Liver (tissue), 9 donors: ENCODE data around the gene NUS1. TPM values are rescaled to one million over a fixed set of nuclear protein-coding genes. Genes with fewer than 3 reads are reported as not detected.
"Not testable (repeated sequence)": the region's sequence is repeated elsewhere in the genome, so short reads cannot be mapped to it uniquely, and the experiment has no call there.

ENCODE experiments used
- DNase-seq: peaks from one replicate; pipeline ENCODE4 v3.0.0-alpha.2; 2017; ENCODE audit warnings: low spot score
- H3K27ac ChIP-seq, 2 donors: one replicate each; pipeline ENCODE4 v1.7.0; 2013; ENCODE audit warnings: inconsistent platforms in 2 of 2, low read length in 2 of 2, control low read depth in 1 of 2, low read depth in 1 of 2, mild to moderate bottlenecking in 1 of 2
- H3K27me3 ChIP-seq, 4 donors: one replicate each; pipeline versions ENCODE4 v1.6.1 to v1.7.0; 2013; ENCODE audit warnings: low read length in 3 of 4, inconsistent platforms in 1 of 4, mild to moderate bottlenecking in 1 of 4, moderate library complexity in 1 of 4; ENCODE audit not compliant: control insufficient read depth in 4 of 4, insufficient read depth in 4 of 4
- H3K36me3 ChIP-seq, 4 donors: one replicate each; pipeline versions ENCODE4 v1.6.1 to v1.7.0; 2013; ENCODE audit warnings: low read length in 3 of 4, mild to moderate bottlenecking in 3 of 4, low read depth in 1 of 4, moderate library complexity in 1 of 4; ENCODE audit not compliant: control insufficient read depth in 4 of 4, insufficient read depth in 3 of 4
- H3K4me1 ChIP-seq, 4 donors: one replicate each; pipeline versions ENCODE4 v1.6.1 to v1.7.0; 2013; ENCODE audit warnings: low read length in 3 of 4, mild to moderate bottlenecking in 3 of 4, moderate library complexity in 1 of 4; ENCODE audit not compliant: control insufficient read depth in 4 of 4, insufficient read depth in 4 of 4
- H3K4me3 ChIP-seq, 3 donors: one replicate each; pipeline versions ENCODE4 v1.6.1 to v1.7.0; 2013; ENCODE audit warnings: low read length in 3 of 3, control low read depth in 1 of 3, low read depth in 1 of 3, mild to moderate bottlenecking in 1 of 3
- H3K9ac ChIP-seq, 2 donors: one replicate each; pipeline ENCODE4 v1.7.0; 2013; ENCODE audit warnings: low read length in 2 of 2, mild to moderate bottlenecking in 2 of 2, moderate library complexity in 2 of 2, control low read depth in 1 of 2, low read depth in 1 of 2
- H3K9me3 ChIP-seq, 4 donors: one replicate each; pipeline versions ENCODE4 v1.6.1 to v1.7.0; 2013; ENCODE audit warnings: low read length in 3 of 4; ENCODE audit not compliant: control insufficient read depth in 4 of 4
- EGR1 ChIP-seq, 2 donors: IDR thresholded peaks; 2 replicates each; pipeline ENCODE4 v1.6.1; 2016 to 2018; ENCODE audit warnings: antibody characterized with exemption in 2 of 2, low read depth in 2 of 2
- FOXA1 ChIP-seq: IDR thresholded peaks from 2 replicates; pipeline ENCODE4 v1.6.1; 2016; ENCODE audit warnings: antibody characterized with exemption
- FOXA2 ChIP-seq: IDR thresholded peaks from 2 replicates; pipeline ENCODE4 v1.6.1; 2016; ENCODE audit warnings: antibody characterized with exemption
- GABPA ChIP-seq, 2 donors: IDR thresholded peaks in 1 of 2; conservative IDR thresholded peaks in 1 of 2; 2 replicates each; pipeline ENCODE4 v1.6.1; 2016; ENCODE audit warnings: antibody characterized with exemption in 2 of 2, mild to moderate bottlenecking in 1 of 2, moderate library complexity in 1 of 2
- HNF4G ChIP-seq: IDR thresholded peaks from 2 replicates; pipeline ENCODE4 v1.6.1; 2016; ENCODE audit warnings: antibody characterized with exemption
- MAX ChIP-seq: IDR thresholded peaks from 2 replicates; pipeline ENCODE4 v1.6.1; 2016; ENCODE audit warnings: antibody characterized with exemption
- NR2F2 ChIP-seq: IDR thresholded peaks from 2 replicates; pipeline ENCODE4 v1.6.1; 2016; ENCODE audit warnings: antibody characterized with exemption
- RAD21 ChIP-seq, 2 donors: IDR thresholded peaks; 2 replicates each; pipeline ENCODE4 v1.6.1; 2016; ENCODE audit warnings: antibody characterized with exemption in 2 of 2, mild to moderate bottlenecking in 2 of 2
- REST ChIP-seq: IDR thresholded peaks from 2 replicates; pipeline ENCODE4 v1.6.1; 2016; ENCODE audit warnings: antibody characterized with exemption, mild to moderate bottlenecking
- SP1 ChIP-seq: IDR thresholded peaks from 2 replicates; pipeline ENCODE4 v1.6.1; 2018; ENCODE audit warnings: antibody characterized with exemption, mild to moderate bottlenecking
- TAF1 ChIP-seq: conservative IDR thresholded peaks from 2 replicates; pipeline ENCODE4 v1.6.1; 2016; ENCODE audit warnings: antibody characterized with exemption, mild to moderate bottlenecking
- WGBS: extraction: QIAGEN DNeasy Blood & Tissue Kit; methylation state at CpG from one replicate; pipeline ENCODE4 v1.1.7; 2013; 5-methylcytosine and 5-hydroxymethylcytosine counted together
- polyA plus RNA-seq, 2 donors: library from polyadenylated mRNA; stranded (reverse) in 1 of 2; unstranded in 1 of 2; fragments of 200-250 nt in 1 of 2; fragments of >200 nt in 1 of 2; fragmentation: Nextera tagmentation in 1 of 2; extraction: Ambion mirVana in 1 of 2; gene quantifications; one replicate each; pipeline versions ENCODE4 v1.2.1 to v1.2.3, GENCODE V29; 2013 to 2015
- total RNA-seq, 2 donors: library from RNA; depleted of rRNA; stranded (reverse); fragments of >200 nt; gene quantifications; one replicate each; pipeline ENCODE4 v1.2.3, GENCODE V29; 2014
- TF ChIP-seq, protein P1 (sequence below): IDR thresholded peaks from 2 replicates; pipeline ENCODE4 v1.6.1; 2016; ENCODE audit warnings: antibody characterized with exemption
- TF ChIP-seq, protein P2 (sequence below): fragments of 150-350 bp; IDR thresholded peaks from 2 replicates; pipeline ENCODE4 v1.5.1; 2017; ENCODE audit warnings: improper control_type of control experiment, low read depth, low read length; ENCODE audit not compliant: missing input control
- donor health status: healthy.
- donor health status: healthy.
- donor health status: healthy.
- donor health status: healthy.
- donor health status: healthy.

Gene NUS1
- total and polyA plus RNA-seq, 4 donors: 10.0 to 26.4 (median 19.0) TPM

DNA sequence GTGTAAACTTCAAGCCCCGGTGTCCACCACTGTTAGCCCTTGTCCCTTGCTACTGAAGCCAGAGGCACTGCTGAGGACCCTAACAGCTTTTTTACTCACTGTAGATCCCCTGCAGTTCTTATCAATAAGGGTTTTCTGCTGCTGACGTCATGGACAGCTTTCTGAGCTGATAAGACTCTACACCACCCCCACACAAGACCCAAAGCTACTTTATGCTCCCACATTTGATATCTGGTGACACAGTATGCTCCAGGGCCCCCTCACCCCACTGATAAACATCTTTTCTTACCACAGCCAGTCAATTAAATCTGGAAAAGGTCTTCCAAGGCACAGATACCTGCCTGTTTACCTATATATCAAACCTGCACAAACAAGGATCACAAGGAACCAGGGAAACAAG is 65.3 kb downstream of the NUS1 start:
- no peak for DNase-seq
- Histone ChIP-seq H3K9me3 (peaks cover 0 to 2% (median under 1%) of the 10 kb centered on the region in 4 donors), H3K4me3 (no peak overlapping the region), H3K36me3 (no peaks in the 10 kb centered on the region), H3K4me1 (no peaks in the 10 kb centered on the region), H3K27ac (no peak overlapping the region), H3K27me3 (no peaks in the 10 kb centered on the region), H3K9ac (no peak overlapping the region)
- whole genome bisulfite sequencing: 43% methylated on average over 2 of the region's 2 CpGs
- no peak for TF ChIP-seq GABPA (IDR thresholded peaks at IDR 0.05 in 1 of 2, conservative IDR thresholded peaks at IDR 0.05 in 1 of 2)
- TF ChIP-seq REST: no peak
- TF ChIP-seq SP1: no peak
- TF ChIP-seq, protein P1, sequence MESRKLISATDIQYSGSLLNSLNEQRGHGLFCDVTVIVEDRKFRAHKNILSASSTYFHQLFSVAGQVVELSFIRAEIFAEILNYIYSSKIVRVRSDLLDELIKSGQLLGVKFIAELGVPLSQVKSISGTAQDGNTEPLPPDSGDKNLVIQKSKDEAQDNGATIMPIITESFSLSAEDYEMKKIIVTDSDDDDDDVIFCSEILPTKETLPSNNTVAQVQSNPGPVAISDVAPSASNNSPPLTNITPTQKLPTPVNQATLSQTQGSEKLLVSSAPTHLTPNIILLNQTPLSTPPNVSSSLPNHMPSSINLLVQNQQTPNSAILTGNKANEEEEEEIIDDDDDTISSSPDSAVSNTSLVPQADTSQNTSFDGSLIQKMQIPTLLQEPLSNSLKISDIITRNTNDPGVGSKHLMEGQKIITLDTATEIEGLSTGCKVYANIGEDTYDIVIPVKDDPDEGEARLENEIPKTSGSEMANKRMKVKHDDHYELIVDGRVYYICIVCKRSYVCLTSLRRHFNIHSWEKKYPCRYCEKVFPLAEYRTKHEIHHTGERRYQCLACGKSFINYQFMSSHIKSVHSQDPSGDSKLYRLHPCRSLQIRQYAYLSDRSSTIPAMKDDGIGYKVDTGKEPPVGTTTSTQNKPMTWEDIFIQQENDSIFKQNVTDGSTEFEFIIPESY: no peak
- no peak for TF ChIP-seq RAD21 (IDR thresholded peaks at IDR 0.05)
- no peak for TF ChIP-seq MAX
- no peak for TF ChIP-seq TAF1
- TF ChIP-seq NR2F2: no peak
- no peak for TF ChIP-seq FOXA1
- TF ChIP-seq HNF4G: no peak
- TF ChIP-seq FOXA2: no peak
- TF ChIP-seq, protein P2, sequence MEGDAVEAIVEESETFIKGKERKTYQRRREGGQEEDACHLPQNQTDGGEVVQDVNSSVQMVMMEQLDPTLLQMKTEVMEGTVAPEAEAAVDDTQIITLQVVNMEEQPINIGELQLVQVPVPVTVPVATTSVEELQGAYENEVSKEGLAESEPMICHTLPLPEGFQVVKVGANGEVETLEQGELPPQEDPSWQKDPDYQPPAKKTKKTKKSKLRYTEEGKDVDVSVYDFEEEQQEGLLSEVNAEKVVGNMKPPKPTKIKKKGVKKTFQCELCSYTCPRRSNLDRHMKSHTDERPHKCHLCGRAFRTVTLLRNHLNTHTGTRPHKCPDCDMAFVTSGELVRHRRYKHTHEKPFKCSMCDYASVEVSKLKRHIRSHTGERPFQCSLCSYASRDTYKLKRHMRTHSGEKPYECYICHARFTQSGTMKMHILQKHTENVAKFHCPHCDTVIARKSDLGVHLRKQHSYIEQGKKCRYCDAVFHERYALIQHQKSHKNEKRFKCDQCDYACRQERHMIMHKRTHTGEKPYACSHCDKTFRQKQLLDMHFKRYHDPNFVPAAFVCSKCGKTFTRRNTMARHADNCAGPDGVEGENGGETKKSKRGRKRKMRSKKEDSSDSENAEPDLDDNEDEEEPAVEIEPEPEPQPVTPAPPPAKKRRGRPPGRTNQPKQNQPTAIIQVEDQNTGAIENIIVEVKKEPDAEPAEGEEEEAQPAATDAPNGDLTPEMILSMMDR: no peak
- no peak for TF ChIP-seq EGR1 (IDR thresholded peaks at IDR 0.05; ENCODE audit: low read depth in 2 of 2)

- DNase-seq, H3K27me3 ChIP-seq, H3K9me3 ChIP-seq, H3K27ac ChIP-seq, H3K4me3 ChIP-seq, H3K4me1 ChIP-seq, H3K9ac ChIP-seq, H3K36me3 ChIP-seq: not testable (repeated sequence)
- WGBS: 91% methylated on average over 25 of the region's 25 CpGs
Observed at GRCh38 chr6:117750675-117751074, 75.4 kb downstream of the NUS1 start.

Other genes with a start within 250 kb of the NUS1 start
- not detected for gene ROS1, start 249.5 kb upstream of the NUS1 start, total RNA-seq
- under 1 TPM in 1 of 2 donors, not detected in 1; under 0.01 TPM for gene ROS1, start 249.5 kb upstream of the NUS1 start, polyA plus RNA-seq
- gene DCBLD1, start 192.8 kb upstream of the NUS1 start, total RNA-seq: 10 to 100 TPM in 1 of 2 donors, 1 to 10 TPM in 1; 2.7 to 10.4 TPM
- gene DCBLD1, start 192.8 kb upstream of the NUS1 start, polyA plus RNA-seq: 1 to 10 TPM; 4.3 to 4.6 TPM
- gene GOPC, start 73.0 kb upstream of the NUS1 start, total RNA-seq: 10 to 100 TPM; 14.9 to 17.8 TPM
- 1 to 10 TPM; 7.4 to 7.9 TPM for gene GOPC, start 73.0 kb upstream of the NUS1 start, polyA plus RNA-seq
- gene SLC35F1, start 231.8 kb downstream of the NUS1 start, total RNA-seq: under 1 TPM; 0.08 to 0.09 TPM
- under 1 TPM in 1 of 2 donors, not detected in 1; 0.01 TPM for gene SLC35F1, start 231.8 kb downstream of the NUS1 start, polyA plus RNA-seq